ENCODE results near the gene CRYGC.

DNA sequence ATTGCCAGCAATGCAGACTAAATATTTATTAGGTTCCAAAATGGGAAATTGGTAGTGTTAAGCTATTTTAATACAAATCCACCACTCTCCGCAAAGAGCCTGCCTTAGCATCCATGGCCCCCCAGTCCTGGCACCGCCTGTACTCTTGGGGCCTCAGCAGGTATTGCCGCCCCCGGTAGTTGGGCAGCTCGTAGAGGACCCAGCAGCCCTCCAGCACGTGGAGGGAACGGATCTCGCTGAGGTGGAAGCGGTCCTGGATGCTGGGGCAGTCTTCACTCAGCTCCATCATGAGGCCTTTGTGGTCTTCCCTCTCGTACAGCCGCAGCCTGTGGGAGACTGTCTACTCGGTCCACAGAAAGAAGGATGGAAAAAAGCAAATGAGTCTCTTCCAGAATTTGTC, 1.5 kb downstream of the CRYGC start:
- TF ChIP-seq, protein P1, sequence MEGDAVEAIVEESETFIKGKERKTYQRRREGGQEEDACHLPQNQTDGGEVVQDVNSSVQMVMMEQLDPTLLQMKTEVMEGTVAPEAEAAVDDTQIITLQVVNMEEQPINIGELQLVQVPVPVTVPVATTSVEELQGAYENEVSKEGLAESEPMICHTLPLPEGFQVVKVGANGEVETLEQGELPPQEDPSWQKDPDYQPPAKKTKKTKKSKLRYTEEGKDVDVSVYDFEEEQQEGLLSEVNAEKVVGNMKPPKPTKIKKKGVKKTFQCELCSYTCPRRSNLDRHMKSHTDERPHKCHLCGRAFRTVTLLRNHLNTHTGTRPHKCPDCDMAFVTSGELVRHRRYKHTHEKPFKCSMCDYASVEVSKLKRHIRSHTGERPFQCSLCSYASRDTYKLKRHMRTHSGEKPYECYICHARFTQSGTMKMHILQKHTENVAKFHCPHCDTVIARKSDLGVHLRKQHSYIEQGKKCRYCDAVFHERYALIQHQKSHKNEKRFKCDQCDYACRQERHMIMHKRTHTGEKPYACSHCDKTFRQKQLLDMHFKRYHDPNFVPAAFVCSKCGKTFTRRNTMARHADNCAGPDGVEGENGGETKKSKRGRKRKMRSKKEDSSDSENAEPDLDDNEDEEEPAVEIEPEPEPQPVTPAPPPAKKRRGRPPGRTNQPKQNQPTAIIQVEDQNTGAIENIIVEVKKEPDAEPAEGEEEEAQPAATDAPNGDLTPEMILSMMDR (conservative IDR thresholded peaks at IDR 0.05) = no peak
- TF ChIP-seq ZFX (IDR thresholded peaks at IDR 0.05) = no peak

Data from C4-2B (cell line).